ENCODE data around the gene KCP. TPM values are rescaled to one million over a fixed set of nuclear protein-coding genes. Genes with fewer than 3 reads are reported as not detected.

Gene KCP
- 0.09 and 0.17 TPM in 2 replicates for total RNA-seq

GRCh38 chr7:128910569-128910945, at the start of gene KCP:
Gene KCP (minus strand): TSS chr7:128910709. CDS start chr7:128910676, 33 bp downstream.
- Mint-ChIP-seq H3K4me1 (peaks cover 3% of the 10 kb centered on the region), H3K4me3 (no peak within 1 kb of the TSS), H3K27ac (no peak within 1 kb of the TSS), H3K9me3 (no peaks in the 10 kb centered on the region), H3K36me3 (ENCODE audit: low read depth) (no peaks in the 10 kb centered on the region), H3K27me3 (peaks cover 48% of the 10 kb centered on the region)
- no peak for DNase-seq
- intact Hi-C loops (cut with micrococcal nuclease) = no loop called here

- peaks cover 4% of the 10 kb centered on the region for H3K9me3 Mint-ChIP-seq
- intact Hi-C loops (cut with micrococcal nuclease) = no loop called here
Observed at GRCh38 chr7:128959296-128959695, 48.8 kb upstream of the KCP start.

GRCh38 chr7:128955981-128956380, 45.5 kb upstream of the KCP start:
- Mint-ChIP-seq H3K27ac (no peak overlapping the region), H3K4me1 (peaks cover 15% of the 10 kb centered on the region), H3K27me3 (no peaks in the 10 kb centered on the region), H3K36me3 (ENCODE audit: low read depth) (peaks cover 67% of the 10 kb centered on the region), H3K4me3 (no peak overlapping the region), H3K9me3 (no peaks in the 10 kb centered on the region)
- intact Hi-C loops (cut with micrococcal nuclease) = no loop called here
- no peak for DNase-seq

More at GRCh38 chr7:128959296-128959695, 48.8 kb upstream of the KCP start:
- Mint-ChIP-seq H3K27ac (no peak overlapping the region), H3K36me3 (ENCODE audit: low read depth) (peaks cover 62% of the 10 kb centered on the region), H3K4me1 (peaks cover 37% of the 10 kb centered on the region), H3K27me3 (no peaks in the 10 kb centered on the region), H3K4me3 (no peak overlapping the region)
- DNase-seq = no peak

- Mint-ChIP-seq H3K4me3 (no peak overlapping the region), H3K36me3 (ENCODE audit: low read depth) (peaks cover 68% of the 10 kb centered on the region), H3K9me3 (no peaks in the 10 kb centered on the region), H3K27me3 (no peaks in the 10 kb centered on the region), H3K27ac (peak overlapping the region; percentile 65), H3K4me1 (peaks cover 15% of the 10 kb centered on the region)
- intact Hi-C loops (cut with micrococcal nuclease) = no loop called here
- no peak for DNase-seq
Observed at GRCh38 chr7:128954830-128955802, 44.6 kb upstream of the KCP start.

GRCh38 chr7:128954150-128954549, 43.6 kb upstream of the KCP start:
- intact Hi-C loops (cut with micrococcal nuclease) = no loop called here
- H3K4me3 Mint-ChIP-seq = no peak overlapping the region
- H3K27ac Mint-ChIP-seq = no peak overlapping the region
- no peak for DNase-seq
- H3K9me3 Mint-ChIP-seq = no peaks in the 10 kb centered on the region
- peaks cover 63% of the 10 kb centered on the region for H3K36me3 Mint-ChIP-seq (ENCODE audit: low read depth)
- peaks cover 9% of the 10 kb centered on the region for H3K4me1 Mint-ChIP-seq
- no peaks in the 10 kb centered on the region for H3K27me3 Mint-ChIP-seq

GRCh38 chr7:128951296-128951695, 40.8 kb upstream of the KCP start:
- no peak for DNase-seq
- H3K4me3 Mint-ChIP-seq = no peak overlapping the region
- intact Hi-C loops (cut with micrococcal nuclease) = no loop called here
- H3K4me1 Mint-ChIP-seq = peaks cover 3% of the 10 kb centered on the region
- H3K27ac Mint-ChIP-seq = no peak overlapping the region
- H3K27me3 Mint-ChIP-seq = no peaks in the 10 kb centered on the region
- no peaks in the 10 kb centered on the region for H3K9me3 Mint-ChIP-seq
- peaks cover 46% of the 10 kb centered on the region for H3K36me3 Mint-ChIP-seq (ENCODE audit: low read depth)

- H3K27ac Mint-ChIP-seq = no peak overlapping the region
- H3K4me1 Mint-ChIP-seq = no peaks in the 10 kb centered on the region
- intact Hi-C loops (cut with micrococcal nuclease) = no loop called here
- no peak overlapping the region for H3K4me3 Mint-ChIP-seq
- H3K9me3 Mint-ChIP-seq = no peaks in the 10 kb centered on the region
- peaks cover 35% of the 10 kb centered on the region for H3K36me3 Mint-ChIP-seq (ENCODE audit: low read depth)
- no peak for DNase-seq
- H3K27me3 Mint-ChIP-seq = no peaks in the 10 kb centered on the region
Observed at GRCh38 chr7:128948976-128949760, 38.7 kb upstream of the KCP start.

GRCh38 chr7:128948312-128948973, 37.9 kb upstream of the KCP start:
- H3K27me3 Mint-ChIP-seq = no peaks in the 10 kb centered on the region
- intact Hi-C loops (cut with micrococcal nuclease) = no loop called here
- H3K4me3 Mint-ChIP-seq = no peak overlapping the region
- no peak for DNase-seq
- H3K36me3 Mint-ChIP-seq (ENCODE audit: low read depth) = peaks cover 28% of the 10 kb centered on the region
- no peaks in the 10 kb centered on the region for H3K9me3 Mint-ChIP-seq
- no peak overlapping the region for H3K27ac Mint-ChIP-seq
- H3K4me1 Mint-ChIP-seq = no peaks in the 10 kb centered on the region

GRCh38 chr7:128947854-128948253, 37.3 kb upstream of the KCP start:
- intact Hi-C loops (cut with micrococcal nuclease) = no loop called here
- Mint-ChIP-seq H3K27me3 (no peaks in the 10 kb centered on the region), H3K4me1 (no peaks in the 10 kb centered on the region), H3K4me3 (no peak overlapping the region), H3K27ac (no peak overlapping the region), H3K36me3 (ENCODE audit: low read depth) (peaks cover 23% of the 10 kb centered on the region), H3K9me3 (no peaks in the 10 kb centered on the region)
- no peak for DNase-seq

- no peaks in the 10 kb centered on the region for H3K27me3 Mint-ChIP-seq
- no peak for DNase-seq
- intact Hi-C loops (cut with micrococcal nuclease) = no loop called here
- no peak overlapping the region for H3K27ac Mint-ChIP-seq
- peaks cover 19% of the 10 kb centered on the region for H3K36me3 Mint-ChIP-seq (ENCODE audit: low read depth)
- no peaks in the 10 kb centered on the region for H3K9me3 Mint-ChIP-seq
- H3K4me1 Mint-ChIP-seq = no peaks in the 10 kb centered on the region
- H3K4me3 Mint-ChIP-seq = no peak overlapping the region
Observed at GRCh38 chr7:128946936-128947830, 36.7 kb upstream of the KCP start.

- Mint-ChIP-seq H3K27me3 (no peaks in the 10 kb centered on the region), H3K27ac (no peak overlapping the region), H3K4me3 (no peak overlapping the region), H3K9me3 (no peaks in the 10 kb centered on the region), H3K36me3 (ENCODE audit: low read depth) (peaks cover 9% of the 10 kb centered on the region), H3K4me1 (peaks cover 7% of the 10 kb centered on the region)
- intact Hi-C loops (cut with micrococcal nuclease) = no loop called here
- no peak for DNase-seq
Observed at GRCh38 chr7:128945668-128946366, 35.3 kb upstream of the KCP start.

- intact Hi-C loops (cut with micrococcal nuclease) = no loop called here
- DNase-seq = no peak
- H3K27ac Mint-ChIP-seq = no peak overlapping the region
- no peaks in the 10 kb centered on the region for H3K9me3 Mint-ChIP-seq
- H3K27me3 Mint-ChIP-seq = no peaks in the 10 kb centered on the region
- peaks cover 6% of the 10 kb centered on the region for H3K36me3 Mint-ChIP-seq (ENCODE audit: low read depth)
- no peak overlapping the region for H3K4me3 Mint-ChIP-seq
- H3K4me1 Mint-ChIP-seq = peaks cover 17% of the 10 kb centered on the region
Observed at GRCh38 chr7:128944487-128945236, 34.2 kb upstream of the KCP start.
